Stimulated activated CD8-positive, alpha-beta memory T cell treated with anti-CD3 and anti-CD28 coated beads, Interleukin-15, amount 100 ng/mL, for 4 hours (primary cell): ENCODE results near the gene STK38.

Source experiments
- DNase-seq, 2 donors: peaks; one replicate each; pipeline ENCODE4 v3.0.0-alpha.2; 2020; ENCODE audit warnings: low read depth in 2 of 2

The STK38 gene

DNA sequence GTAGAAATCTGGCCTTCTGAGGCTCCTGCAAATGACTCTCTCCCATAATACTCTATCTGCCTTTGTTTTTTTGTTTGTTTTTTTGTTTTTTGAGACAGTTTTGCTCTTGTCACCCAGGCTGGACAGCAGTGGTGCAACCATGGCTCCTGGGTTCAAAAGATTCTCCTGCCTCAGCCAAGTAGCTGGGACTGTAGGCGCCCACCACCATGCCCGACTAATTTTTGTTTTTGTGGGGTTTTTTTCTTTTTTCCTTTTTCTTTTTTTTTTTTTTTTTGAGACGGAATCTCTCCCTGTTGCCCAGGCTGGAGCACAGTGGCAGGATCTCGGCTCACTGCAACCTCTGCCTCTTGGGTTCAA lies 16.6 kb upstream of the STK38 start:
- no peak for DNase-seq

DNA sequence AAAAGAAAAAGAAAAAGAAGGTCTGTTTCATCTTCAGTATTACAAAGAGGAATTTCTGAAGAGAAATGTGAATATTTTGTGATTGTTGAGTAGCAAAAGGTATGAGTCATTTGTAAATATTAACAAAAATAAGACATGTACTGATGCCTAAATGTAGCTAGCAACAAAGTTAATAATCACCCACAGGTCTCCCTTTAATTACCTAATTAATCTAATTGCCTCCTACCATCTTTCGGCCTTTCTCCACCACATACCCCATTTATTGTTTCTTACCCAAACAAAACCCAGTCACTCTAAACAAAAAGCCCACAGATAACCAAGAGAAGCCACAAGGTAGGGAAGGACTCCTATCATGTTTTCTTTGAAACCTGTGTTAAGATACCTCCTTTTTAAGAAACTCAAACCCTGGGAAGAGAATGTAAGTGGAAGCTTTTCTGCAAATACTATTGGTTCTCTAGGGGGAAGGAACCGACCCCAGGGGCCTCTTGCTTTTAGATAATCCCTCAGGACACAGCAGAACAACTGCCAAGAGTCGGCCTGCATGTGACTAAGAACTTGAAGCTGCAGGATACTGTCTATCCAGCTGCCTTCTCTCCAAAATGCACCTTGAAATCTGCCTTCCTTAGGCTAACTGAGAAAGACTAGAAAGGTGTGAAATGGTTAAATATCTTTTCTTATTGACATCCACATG lies 16.1 kb upstream of the STK38 start:
- DNase-seq, result no peak

- no peak for DNase-seq
These were observed 13.5 kb upstream of the STK38 start for GRCh38 chr6:36560822-36561221.

GRCh38 chr6:36559011-36559793 lies 11.9 kb upstream of the STK38 start:
- DNase-seq, result no peak

GRCh38 chr6:36556281-36556680 lies 9.0 kb upstream of the STK38 start:
- DNase-seq, result no peak

GRCh38 chr6:36555750-36556252 lies 8.5 kb upstream of the STK38 start:
- no peak for DNase-seq

GRCh38 chr6:36550473-36551000 lies 3.3 kb upstream of the STK38 start:
- DNase-seq, result no peak

DNA sequence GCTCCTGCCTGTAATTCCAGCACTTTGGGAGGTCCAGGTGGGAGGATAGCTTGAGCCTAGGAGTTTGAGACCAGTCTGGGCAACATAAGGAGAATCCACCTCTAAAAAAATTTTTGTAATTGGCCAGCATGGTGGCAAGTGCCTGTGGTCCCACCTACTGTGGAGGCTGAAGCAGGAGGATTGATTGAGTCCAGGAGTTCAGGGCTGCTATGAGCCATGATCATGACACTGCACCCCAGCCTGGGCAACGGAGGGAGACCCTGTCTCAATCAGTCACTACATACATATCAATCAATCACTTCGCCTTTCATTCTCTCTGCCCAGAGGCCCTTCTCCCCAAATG lies 1.1 kb upstream of the STK38 start:
- no peak for DNase-seq

DNA sequence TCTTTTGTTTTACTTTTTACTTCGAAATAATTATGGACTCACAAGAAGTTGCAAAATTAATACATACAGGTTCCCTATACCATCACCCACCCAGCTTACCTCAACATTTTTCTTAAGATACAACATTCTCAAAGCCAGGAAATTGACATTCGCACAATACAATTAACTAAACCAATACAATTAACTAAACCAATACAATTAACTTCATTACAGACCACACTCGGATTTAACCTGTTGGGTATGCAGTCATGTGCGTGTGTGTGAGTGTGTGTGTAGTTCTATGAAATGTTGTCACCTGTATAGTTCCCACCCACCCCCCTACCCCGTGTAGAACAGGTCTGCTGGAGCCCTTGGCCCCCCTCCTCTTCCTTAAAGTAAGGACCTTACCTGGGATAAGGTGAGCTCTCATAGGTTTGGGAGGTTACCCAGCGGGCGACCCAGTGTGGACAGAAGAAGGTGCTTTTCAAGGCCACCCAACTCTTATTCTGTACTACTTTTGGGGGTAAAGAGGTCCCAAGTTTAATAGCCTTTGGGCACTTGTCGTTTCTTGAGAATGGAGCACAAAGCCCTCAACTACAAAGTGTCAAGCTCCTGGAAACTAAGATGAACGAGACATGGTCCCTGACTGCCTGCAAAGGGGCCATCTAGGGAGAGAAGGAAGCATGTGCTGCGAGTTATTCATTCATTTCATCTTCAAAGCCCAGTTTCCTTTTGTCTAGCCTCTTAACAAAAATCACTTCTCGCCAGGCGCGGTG lies 544 bp upstream of the STK38 start:
- DNase-seq, result no peak

DNA sequence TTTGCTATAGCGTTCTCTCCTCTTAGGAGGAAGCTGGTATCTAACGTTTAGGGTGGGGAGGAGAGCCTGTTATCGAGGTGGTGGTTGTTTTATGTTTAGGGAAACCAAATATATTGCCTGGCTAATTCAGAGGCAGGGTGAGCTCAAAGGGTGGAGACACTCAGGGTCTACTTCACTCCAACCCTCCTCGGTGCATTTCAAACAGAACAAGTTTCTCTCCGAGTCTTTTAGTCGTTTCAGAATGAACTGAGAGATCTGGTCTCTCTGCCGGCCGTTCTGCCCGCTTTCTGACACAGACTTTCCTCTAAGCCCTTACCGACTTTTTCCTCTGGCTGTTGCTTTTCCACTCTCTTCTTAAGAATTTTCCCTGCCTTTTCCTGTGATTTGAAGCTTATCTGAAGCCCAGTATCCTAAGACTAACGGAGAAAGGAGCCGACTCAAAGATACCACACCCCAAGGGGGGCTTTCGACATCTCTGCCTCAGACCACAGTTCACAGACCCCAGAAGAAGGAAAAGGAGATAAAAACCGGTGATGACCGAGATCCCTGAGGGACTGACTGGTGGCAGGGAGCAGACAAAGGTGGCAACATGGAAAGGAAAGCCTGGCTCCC lies 865 bp downstream of the STK38 start:
- DNase-seq, result no peak

- DNase-seq, result no peak
These were observed 1.4 kb downstream of the STK38 start for GRCh38 chr6:36545767-36546307.

GRCh38 chr6:36544228-36544627 lies 3.1 kb downstream of the STK38 start:
- peak in 1 of 2 donors; percentile 31 for DNase-seq

DNA sequence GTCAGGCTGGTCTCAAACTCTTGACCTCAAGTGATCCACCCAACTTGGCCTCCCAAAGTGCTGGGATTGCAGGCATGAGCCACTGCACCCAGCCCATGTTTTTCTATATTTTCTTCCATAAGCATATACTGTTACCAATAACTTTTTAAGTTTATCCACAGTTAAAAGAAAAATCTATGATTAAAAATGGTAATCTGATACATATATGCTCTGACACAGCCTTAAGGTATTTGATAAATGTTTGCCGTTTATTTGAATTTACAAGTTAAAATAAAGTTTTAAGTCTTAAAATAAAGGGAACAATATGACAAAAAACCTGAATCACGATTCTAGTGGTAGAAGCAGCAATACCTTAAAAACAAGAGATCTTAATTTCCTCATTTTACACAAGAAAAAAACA lies 5.2 kb downstream of the STK38 start:
- no peak for DNase-seq

GRCh38 chr6:36539814-36540568 lies 7.3 kb downstream of the STK38 start:
- no peak for DNase-seq

- no peak for DNase-seq
These were observed 10.3 kb downstream of the STK38 start for GRCh38 chr6:36536873-36537547.

DNA sequence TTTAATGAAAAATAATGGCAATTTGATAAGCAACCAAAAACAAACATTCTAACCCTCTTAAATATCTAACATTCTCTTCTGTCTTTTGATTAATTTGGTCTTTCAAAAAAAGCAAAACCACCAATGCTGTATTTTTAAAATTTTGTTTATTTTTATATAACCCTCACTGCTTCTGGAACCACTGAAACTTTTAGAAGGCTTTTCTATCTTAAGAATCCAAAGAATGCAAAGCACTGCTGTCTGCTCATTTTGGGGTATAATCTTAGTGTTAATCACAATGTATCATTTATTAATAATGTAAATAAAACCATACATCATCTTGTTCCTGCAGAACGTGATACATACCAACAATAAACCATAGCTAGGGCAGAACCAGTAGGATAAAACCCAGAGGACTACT lies 14.0 kb downstream of the STK38 start:
- no peak for DNase-seq

GRCh38 chr6:36526066-36526465 lies 21.2 kb downstream of the STK38 start:
- no peak for DNase-seq

DNA sequence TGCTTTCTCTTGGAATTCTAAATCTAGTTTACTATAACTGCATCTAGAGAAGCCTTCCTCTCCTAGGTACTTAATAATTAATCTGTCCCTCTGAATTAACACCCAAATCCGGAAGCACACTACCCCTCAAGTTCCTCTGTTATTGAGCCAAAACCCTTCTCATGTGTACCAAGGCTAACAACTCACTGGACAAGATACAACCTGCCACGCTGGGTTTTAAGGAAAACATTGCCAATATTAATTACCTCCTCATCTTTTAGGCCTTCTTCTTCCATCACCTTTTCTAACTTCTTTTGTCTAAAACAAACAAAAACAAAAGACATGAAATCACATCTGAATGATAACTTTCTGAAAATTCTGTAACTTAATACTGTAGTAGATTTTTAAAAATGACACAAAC lies 21.9 kb downstream of the STK38 start:
- no peak for DNase-seq

GRCh38 chr6:36524871-36525270 lies 22.4 kb downstream of the STK38 start:
- DNase-seq, result no peak

DNA sequence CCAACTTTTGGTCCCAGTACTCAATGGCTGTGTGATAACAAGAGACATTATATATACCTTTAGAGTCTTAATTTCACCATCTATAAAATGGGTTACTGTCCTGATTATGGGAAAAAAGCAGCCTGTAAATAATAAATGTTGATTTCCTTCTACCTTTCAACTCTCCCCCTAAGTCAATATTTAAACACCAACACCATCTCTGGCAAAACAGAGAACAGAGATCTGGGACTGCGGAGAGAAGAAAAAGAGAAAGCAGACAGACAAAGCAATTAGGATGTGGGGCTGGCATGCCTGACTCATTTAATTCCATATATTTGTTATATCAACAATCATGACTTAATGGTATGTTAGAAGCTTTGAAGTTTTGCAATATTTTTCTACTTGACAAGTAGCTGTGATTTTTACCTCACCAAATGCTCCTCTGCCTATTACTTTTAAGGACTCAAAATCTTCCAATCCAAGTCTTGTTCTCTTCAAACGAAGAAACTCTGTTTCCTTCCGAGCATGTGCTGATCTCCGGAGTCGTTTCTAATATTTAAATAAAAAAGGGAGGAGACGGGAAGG lies 23.3 kb downstream of the STK38 start:
- DNase-seq, result no peak
